ENCODE results near the gene PLEKHH1.

Gene PLEKHH1

DNA sequence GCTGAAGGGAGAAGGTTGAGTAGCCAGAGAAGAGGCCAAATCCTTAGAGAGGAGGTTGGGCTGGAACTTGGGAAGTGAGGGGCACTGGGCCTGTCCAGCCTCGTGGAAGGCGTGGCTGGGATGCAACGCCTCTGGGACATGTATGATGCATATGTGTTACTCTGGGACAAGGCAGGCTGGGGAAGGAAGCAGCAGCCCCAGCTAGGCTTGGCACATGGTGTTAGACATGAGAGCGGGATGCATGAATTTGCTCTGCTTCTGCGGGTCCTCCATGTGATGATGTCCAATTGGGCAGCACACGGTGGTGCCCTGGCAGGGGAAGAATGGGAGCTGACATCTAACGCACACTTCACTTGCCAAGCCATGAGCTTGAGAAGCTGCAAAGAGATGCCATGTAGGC lies 21.3 kb downstream of the PLEKHH1 start:
- TF ChIP-seq GATA3 (IDR thresholded peaks at IDR 0.05; ENCODE audit: low read depth, low read length) (no peak), GATA2 (IDR thresholded peaks at IDR 0.05; ENCODE audit: low read depth, low read length) (no peak)

DNA sequence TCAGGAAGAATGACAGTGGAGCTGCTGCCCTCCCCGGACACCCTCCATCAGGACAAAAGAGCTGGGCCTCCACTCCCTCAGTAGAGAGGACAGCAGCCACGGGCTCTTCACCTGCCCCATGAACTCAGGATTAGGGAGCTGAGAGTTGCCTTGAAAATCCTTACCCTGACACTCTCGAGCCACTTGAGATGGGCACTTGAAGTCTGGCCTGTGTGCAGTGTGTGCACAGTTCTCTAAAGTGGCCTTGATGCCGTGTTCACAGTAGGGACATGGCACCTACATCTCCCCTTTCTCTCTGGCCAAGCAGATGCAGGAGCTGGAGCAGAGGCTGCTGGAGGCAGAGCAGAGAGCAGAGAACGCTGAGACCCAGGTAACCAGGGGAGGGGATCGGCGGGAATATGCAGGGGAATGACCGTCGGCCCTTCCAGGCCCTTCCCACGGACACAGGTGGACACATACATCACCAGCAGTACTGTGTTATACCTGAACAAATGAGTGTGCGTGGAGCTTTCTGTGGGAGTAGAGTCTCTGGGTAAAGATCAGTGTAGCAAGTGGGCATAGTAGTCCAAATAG lies 22.5 kb downstream of the PLEKHH1 start:
- TF ChIP-seq GATA3 (IDR thresholded peaks at IDR 0.05; ENCODE audit: low read depth, low read length) (no peak), GATA2 (IDR thresholded peaks at IDR 0.05; ENCODE audit: low read depth, low read length) (no peak)

DNA sequence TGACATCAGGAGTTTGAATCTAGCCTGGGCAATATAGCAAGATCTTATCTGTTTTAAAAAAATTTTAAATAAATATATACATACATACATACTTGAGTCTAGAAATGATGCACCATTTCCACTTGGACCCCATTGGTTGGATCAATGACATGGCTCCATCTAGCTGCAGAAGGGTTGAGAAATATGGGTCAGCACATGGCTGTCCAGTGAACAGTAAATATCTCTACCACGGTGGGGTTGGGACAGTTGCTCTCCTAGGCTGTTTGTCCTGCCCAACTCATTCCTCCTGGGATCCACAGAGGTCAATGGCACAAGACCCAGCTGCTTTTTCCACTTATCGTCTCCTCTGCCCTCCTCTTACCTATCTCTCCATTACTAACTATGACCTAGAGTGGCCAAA lies 23.6 kb downstream of the PLEKHH1 start:
- TF ChIP-seq GATA2 (IDR thresholded peaks at IDR 0.05; ENCODE audit: low read depth, low read length) = no peak
- no peak for TF ChIP-seq GATA3 (IDR thresholded peaks at IDR 0.05; ENCODE audit: low read depth, low read length)

DNA sequence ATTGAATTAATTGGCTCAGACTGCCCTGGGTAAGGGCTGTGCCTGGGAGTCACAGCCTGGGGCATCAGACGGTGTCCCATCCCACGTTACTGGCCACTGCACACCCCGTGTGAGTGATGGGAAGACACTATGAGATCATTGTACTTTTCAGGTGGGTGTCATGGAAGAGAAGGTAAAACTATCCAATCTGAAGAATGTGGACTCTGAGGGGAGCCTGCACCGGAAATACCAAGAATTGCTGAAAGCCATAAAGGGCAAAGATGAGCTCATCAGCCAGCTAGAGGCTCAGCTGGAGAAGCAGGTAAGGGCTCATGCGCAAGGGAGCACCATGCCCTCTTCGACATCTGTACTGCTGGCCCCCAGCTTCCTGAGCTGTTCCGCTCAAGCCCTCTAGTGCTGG lies 24.0 kb downstream of the PLEKHH1 start:
- no peak for TF ChIP-seq GATA2 (IDR thresholded peaks at IDR 0.05; ENCODE audit: low read depth, low read length)
- TF ChIP-seq GATA3 (IDR thresholded peaks at IDR 0.05; ENCODE audit: low read depth, low read length) = no peak

DNA sequence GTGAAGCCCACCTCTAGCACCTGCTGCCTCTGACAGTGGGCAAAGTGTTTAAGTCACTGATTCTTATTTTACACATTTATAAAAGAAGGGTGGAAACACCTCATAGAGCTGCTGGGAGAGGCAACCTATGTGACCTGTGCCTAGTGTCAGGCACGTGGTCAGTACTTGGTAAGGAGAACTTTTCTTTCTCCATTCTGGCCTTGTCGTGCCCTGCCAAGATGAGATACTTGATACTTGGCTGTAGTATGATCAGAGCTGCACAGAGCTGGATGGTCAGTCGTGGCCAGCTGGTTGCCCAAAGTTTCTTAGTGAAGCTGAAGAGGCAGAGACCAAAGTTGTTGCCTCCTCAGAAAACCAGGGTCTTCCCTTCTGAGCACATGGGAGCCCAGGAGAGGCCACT lies 24.6 kb downstream of the PLEKHH1 start:
- TF ChIP-seq GATA2 (IDR thresholded peaks at IDR 0.05; ENCODE audit: low read depth, low read length) = no peak
- no peak for TF ChIP-seq GATA3 (IDR thresholded peaks at IDR 0.05; ENCODE audit: low read depth, low read length)

DNA sequence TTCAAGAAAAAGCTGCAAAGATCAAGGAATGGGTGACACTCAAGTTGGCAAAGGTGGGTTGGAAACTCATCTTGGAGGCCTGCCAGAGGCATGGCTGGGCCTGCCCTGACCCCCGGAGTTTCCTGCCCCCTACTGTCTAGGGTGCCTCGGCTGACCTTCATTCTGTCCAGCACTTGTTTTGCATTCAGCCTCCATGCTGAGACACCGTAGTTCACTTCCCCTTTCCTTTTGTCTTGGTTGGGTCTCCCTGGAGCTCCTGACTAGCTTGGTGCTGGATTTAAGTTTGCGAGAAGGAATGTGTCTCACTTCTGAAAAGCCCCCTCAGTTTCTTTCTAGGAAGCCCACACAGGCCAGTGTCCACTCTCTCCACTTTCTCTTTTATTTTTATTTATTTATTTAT lies 26.5 kb downstream of the PLEKHH1 start:
- TF ChIP-seq GATA3 (IDR thresholded peaks at IDR 0.05; ENCODE audit: low read depth, low read length) (no peak), GATA2 (IDR thresholded peaks at IDR 0.05; ENCODE audit: low read depth, low read length) (no peak)

DNA sequence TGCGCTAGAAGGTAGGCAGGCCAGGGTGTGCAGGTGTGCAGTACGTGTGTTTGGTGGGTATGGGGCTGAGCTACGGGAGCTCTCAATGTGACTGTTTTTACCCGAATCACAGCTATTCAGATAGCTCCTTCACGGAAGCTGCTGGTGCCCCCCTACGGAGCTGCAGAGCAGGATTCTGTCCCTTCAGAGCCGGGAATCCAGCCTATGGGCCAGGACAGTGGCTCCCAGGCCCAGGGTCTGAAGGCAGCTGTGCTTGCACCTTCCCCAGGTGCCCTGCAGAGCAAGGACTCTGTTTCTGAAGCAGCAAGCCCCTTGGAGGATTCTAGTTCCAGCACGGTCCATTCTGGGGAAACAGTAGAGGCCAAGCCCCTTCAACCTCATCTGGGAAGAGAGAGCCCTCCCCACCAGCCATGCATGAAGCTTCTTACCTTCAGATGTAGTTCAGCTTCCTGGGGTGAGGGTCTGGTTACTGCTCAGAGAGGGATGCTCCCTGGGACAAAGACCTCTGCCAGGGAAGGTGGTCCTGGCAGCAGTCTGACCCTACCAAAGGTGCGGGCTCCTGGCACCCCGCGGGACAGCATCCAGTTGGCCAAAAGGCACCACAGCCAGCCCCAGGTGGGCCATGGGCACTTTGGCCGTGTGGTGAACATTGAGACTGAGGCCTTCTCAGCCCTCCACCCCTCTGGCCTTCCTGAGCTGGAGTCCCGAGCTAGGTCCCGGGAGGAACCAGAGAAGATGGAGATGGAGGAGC lies 29.1 kb downstream of the PLEKHH1 start:
- no peak for TF ChIP-seq GATA3 (IDR thresholded peaks at IDR 0.05; ENCODE audit: low read depth, low read length)
- TF ChIP-seq GATA2 (IDR thresholded peaks at IDR 0.05; ENCODE audit: low read depth, low read length) = no peak

DNA sequence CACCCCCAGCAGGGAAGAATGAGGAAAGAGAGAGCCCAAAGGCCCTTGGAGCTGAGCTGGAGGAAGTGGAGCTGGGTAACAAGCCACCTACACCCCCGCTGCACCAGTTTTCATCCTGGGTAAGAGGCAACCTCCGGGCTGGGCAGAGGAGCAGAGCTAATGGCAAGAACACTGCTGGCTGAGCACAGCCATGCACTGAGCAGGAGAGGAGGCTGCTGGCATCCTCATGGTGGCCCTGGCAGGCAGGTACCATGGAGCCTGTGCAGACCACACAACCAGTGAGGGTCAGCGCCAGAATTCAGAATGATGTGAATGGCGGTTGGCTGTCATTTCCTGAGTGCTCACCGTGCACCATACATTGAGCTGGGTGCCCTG lies 29.7 kb downstream of the PLEKHH1 start:
- TF ChIP-seq GATA3 (IDR thresholded peaks at IDR 0.05; ENCODE audit: low read depth, low read length) = no peak
- no peak for TF ChIP-seq GATA2 (IDR thresholded peaks at IDR 0.05; ENCODE audit: low read depth, low read length)

DNA sequence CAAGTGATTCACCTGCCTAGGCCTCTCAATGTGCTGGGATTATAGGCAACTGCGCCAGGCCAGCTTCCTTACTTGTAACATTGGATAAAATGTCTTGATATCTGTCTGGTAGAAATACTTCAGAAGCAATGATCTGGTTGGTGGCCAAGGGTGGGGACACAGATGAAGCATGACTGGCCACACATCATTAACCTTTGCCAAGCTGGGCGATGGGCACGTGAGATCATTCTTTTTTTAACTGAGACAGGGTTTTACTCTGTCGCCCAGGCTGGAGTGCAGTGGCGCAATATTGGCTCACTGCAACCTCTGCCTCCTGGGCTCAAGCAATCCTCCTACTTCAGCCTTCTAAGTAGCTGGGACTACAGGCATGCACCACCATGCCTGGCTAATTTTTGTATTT lies 31.1 kb downstream of the PLEKHH1 start:
- no peak for TF ChIP-seq GATA2 (IDR thresholded peaks at IDR 0.05; ENCODE audit: low read depth, low read length)
- no peak for TF ChIP-seq GATA3 (IDR thresholded peaks at IDR 0.05; ENCODE audit: low read depth, low read length)

DNA sequence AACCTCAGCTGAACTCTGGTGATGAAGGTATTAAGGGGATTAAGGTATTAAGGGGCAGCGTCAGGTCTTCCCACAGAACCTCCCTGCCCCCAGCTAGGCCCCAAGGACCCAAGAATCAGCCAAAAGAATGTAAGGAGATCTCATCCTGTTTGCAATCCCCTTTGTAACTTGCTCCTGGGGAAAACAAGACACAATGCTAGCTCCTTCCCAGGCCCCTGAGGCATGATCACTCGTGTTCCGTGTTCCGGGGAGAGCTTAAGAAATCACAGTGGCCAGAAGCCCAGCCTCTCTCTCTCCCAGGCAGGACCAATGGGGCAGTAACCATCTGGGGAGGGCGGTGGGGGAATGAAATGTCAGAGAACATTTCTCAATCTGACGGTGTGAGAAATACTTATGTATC lies 33.8 kb downstream of the PLEKHH1 start:
- no peak for TF ChIP-seq GATA3 (IDR thresholded peaks at IDR 0.05; ENCODE audit: low read depth, low read length)
- TF ChIP-seq GATA2 (IDR thresholded peaks at IDR 0.05; ENCODE audit: low read depth, low read length) = no peak

DNA sequence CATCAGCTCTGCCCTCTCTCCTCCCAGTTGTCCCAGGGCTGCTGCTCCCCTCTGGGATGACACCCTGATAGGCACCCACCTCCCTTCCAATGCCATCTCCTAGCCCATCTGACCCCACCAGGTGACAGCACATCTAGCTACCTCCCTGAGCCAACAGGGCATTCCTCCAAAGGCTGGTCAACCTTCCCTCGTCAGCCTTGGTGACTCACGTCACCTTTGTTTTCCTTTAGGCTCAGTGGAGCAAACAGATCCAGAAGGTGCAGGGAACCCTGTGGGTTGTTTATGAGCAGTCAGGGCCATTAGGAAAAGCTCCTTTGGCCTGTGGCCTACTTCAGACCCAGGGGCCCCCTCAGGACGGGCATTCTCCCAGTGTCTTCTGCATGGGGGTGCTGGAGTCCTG lies 34.6 kb downstream of the PLEKHH1 start:
- TF ChIP-seq GATA2 (IDR thresholded peaks at IDR 0.05; ENCODE audit: low read depth, low read length) (no peak), GATA3 (IDR thresholded peaks at IDR 0.05; ENCODE audit: low read depth, low read length) (no peak)

DNA sequence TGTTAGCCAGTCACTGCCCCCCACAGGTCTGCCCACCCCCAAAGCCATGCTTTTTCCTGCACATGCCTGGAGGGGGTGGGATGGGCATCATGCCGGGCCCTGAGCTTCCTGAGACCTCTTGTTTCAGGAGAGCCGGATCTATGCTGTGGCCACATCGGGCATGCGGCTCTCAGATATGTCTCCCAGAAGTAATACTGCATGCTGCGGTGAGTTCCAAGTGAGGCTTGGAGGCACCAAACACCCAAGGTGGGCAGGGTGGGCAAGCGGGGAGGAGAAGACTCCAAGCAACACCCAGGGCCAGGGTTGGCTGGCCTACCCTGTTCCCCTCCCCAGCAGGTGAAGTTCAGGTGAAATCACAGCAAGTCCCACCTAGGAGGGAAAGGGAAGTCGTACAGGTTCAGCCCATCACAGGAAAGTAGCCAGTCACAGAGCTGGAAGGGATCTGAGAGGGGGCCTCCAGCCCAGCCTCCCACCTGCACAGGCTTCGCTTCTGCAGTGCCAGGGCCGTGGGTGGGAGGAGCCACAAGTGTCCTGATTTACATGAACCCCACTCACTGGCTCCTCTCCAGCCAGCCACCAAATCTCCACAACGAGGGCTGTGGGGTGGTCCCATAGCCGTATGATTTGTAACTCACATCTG lies 36.0 kb downstream of the PLEKHH1 start:
- TF ChIP-seq GATA2 (IDR thresholded peaks at IDR 0.05; ENCODE audit: low read depth, low read length) = no peak
- no peak for TF ChIP-seq GATA3 (IDR thresholded peaks at IDR 0.05; ENCODE audit: low read depth, low read length)

DNA sequence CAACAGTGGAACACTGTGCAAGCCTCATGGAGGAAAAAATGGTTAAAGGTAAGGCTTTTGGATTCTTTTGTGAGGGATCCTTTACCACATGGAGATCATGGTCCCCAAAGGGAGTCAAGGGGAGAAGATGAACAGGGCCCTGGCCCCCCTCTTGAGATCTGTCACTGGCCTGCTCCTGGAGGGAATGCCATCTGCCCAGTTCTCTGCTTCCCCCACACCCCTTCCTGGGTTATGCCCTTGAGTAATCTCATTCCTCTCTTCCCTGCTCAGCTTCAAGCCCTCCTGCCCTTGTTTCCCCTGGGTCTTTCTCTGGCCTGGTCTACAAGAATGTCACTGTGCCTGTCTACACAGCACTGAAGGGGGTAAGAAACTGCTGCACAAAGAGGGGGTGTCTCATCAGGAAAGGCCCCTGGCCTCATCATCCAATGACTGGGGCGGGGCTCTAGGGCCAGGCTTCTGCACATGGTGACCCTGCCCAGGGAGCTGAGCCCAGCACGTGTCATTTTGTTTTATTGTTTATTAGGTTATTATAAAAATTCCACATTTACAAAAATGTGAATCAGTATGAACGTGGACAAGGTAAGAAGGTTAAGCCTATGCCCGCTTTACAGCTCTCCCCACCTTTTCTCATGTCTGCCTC lies 36.7 kb downstream of the PLEKHH1 start:
- TF ChIP-seq GATA2 (IDR thresholded peaks at IDR 0.05; ENCODE audit: low read depth, low read length) (no peak), GATA3 (IDR thresholded peaks at IDR 0.05; ENCODE audit: low read depth, low read length) (no peak)

DNA sequence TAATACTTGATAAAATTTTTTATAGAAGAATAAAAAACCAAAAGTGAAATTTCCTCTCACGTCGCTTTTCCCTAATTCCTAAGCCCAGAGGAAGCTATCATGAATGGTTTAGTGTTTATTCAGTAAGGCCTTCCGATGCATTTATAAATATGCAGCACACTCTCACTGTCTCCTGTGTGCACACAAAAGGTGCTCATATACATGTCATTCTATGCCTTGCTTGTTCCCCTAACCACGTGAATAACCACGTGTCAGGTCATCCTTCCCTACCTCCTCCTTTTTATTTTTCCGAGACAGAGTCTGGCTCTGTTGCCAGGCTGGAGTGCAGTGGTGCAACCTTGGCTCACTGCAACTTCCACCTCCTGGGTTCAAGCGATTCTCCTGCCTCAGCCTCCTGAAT lies 37.4 kb downstream of the PLEKHH1 start:
- no peak for TF ChIP-seq GATA3 (IDR thresholded peaks at IDR 0.05; ENCODE audit: low read depth, low read length)
- TF ChIP-seq GATA2 (IDR thresholded peaks at IDR 0.05; ENCODE audit: low read depth, low read length) = no peak
